Superior temporal gyrus (tissue), 1 donor: ENCODE measurements around the gene CCDC30.
"Not testable (repeated sequence)": the region's sequence is repeated elsewhere in the genome, so short reads cannot be mapped to it uniquely, and the experiment has no call there.

Experiments
- DNase-seq: peaks from one replicate; pipeline ENCODE4 v3.0.0-alpha.2; 2016; ENCODE audit errors: extremely low spot score

CCDC30 gene

GRCh38 chr1:42657981-42658876 lies 195.1 kb downstream of the CCDC30 start, which contains the start of gene PPIH:
TSS of gene PPIH (plus strand) at chr1:42658423. CDS start at chr1:42658447, 24 bp downstream.
- peak; percentile 95 for DNase-seq

- DNase-seq: no peak
Measured at GRCh38 chr1:42658877-42659337, 195.8 kb downstream of the CCDC30 start.

GRCh38 chr1:42660907-42661500 lies 197.9 kb downstream of the CCDC30 start:
- no peak for DNase-seq

- no peak for DNase-seq
Measured at GRCh38 chr1:42669936-42670335, 206.8 kb downstream of the CCDC30 start.

- no peak for DNase-seq
Measured at GRCh38 chr1:42670425-42670824, 207.3 kb downstream of the CCDC30 start.

- no peak for DNase-seq
Measured at GRCh38 chr1:42674214-42674613, 211.1 kb downstream of the CCDC30 start.

GRCh38 chr1:42674682-42675081 lies 211.6 kb downstream of the CCDC30 start:
- no peak for DNase-seq

GRCh38 chr1:42675467-42675866 lies 212.4 kb downstream of the CCDC30 start:
- no peak for DNase-seq

- DNase-seq: no peak
Measured at GRCh38 chr1:42676534-42677087, 213.5 kb downstream of the CCDC30 start.

GRCh38 chr1:42679364-42679983 lies 216.4 kb downstream of the CCDC30 start:
- DNase-seq: peak; percentile 24

- no peak for DNase-seq
Measured at GRCh38 chr1:42680055-42680454, 217.0 kb downstream of the CCDC30 start.

GRCh38 chr1:42680921-42681683 lies 218.0 kb downstream of the CCDC30 start:
- peak; percentile 63 for DNase-seq

GRCh38 chr1:42681741-42682483 lies 218.8 kb downstream of the CCDC30 start, which contains the start of gene YBX1:
TSS of gene YBX1 (plus strand) at chr1:42682418. CDS start at chr1:42682566, 148 bp downstream.
- peak; percentile 100 for DNase-seq

- not testable (repeated sequence) for DNase-seq
Measured at GRCh38 chr1:42682484-42682738, 219.3 kb downstream of the CCDC30 start.

GRCh38 chr1:42682739-42683531 lies 219.8 kb downstream of the CCDC30 start:
- peak; percentile 20 for DNase-seq

GRCh38 chr1:42684139-42684538 lies 221.1 kb downstream of the CCDC30 start:
- DNase-seq: no peak

- DNase-seq: no peak
Measured at GRCh38 chr1:42686418-42686817, 223.3 kb downstream of the CCDC30 start.

GRCh38 chr1:42689912-42690311 lies 226.8 kb downstream of the CCDC30 start:
- DNase-seq: no peak

- DNase-seq: no peak
Measured at GRCh38 chr1:42690477-42691156, 227.5 kb downstream of the CCDC30 start.

- no peak for DNase-seq
Measured at GRCh38 chr1:42691157-42691498, 228.0 kb downstream of the CCDC30 start.
